Mesenchymal stem cell (in vitro differentiated cells and primary cell): Measurements from ENCODE around the gene C10orf67.

Experiments used
- DNase-seq: peaks from one replicate; pipeline ENCODE4 v3.0.0-alpha.2; 2013
- H2AFZ ChIP-seq: one replicate; pipeline ENCODE4 v1.6.1; 2013; ENCODE audit warnings: low read depth, mild to moderate bottlenecking, control low read depth, inconsistent platforms, low read length, moderate library complexity
- H2AK5ac ChIP-seq: 2 replicates; pipeline ENCODE4 v1.6.1; 2013; ENCODE audit warnings: low read length, moderate library complexity, mild to moderate bottlenecking, inconsistent platforms; ENCODE audit not compliant: severe bottlenecking
- H2BK120ac ChIP-seq: one replicate; pipeline ENCODE4 v1.6.1; 2013; ENCODE audit warnings: low read depth, mild to moderate bottlenecking, inconsistent platforms, low read length, moderate library complexity
- H2BK12ac ChIP-seq, 2 experiments: one replicate each; pipeline ENCODE4 v1.6.1; 2013; ENCODE audit warnings: inconsistent platforms in 2 of 2, low read length in 2 of 2, mild to moderate bottlenecking in 2 of 2, moderate library complexity in 2 of 2, control low read depth in 1 of 2
- H2BK15ac ChIP-seq: one replicate; pipeline ENCODE4 v1.6.1; 2013; ENCODE audit warnings: mild to moderate bottlenecking, low read depth, inconsistent platforms; ENCODE audit not compliant: poor library complexity, severe bottlenecking
- H2BK5ac ChIP-seq: 2 replicates; pipeline ENCODE4 v1.6.1; 2013; ENCODE audit warnings: low read depth, mild to moderate bottlenecking, low read length, control low read depth, inconsistent platforms; ENCODE audit not compliant: poor library complexity, severe bottlenecking
- H3K14ac ChIP-seq, 2 experiments: one replicate each; pipeline ENCODE4 v1.6.1; 2013; ENCODE audit warnings: inconsistent platforms in 2 of 2, low read length in 2 of 2, control low read depth in 1 of 2, mild to moderate bottlenecking in 1 of 2, moderate library complexity in 1 of 2
- H3K18ac ChIP-seq, 2 experiments: one replicate each; pipeline ENCODE4 v1.6.1; 2013; ENCODE audit warnings: inconsistent platforms in 2 of 2, low read length in 2 of 2, control low read depth in 1 of 2, low read depth in 1 of 2, mild to moderate bottlenecking in 1 of 2
- H3K23ac ChIP-seq, 2 experiments: one replicate each; pipeline ENCODE4 v1.6.1; 2013; ENCODE audit warnings: inconsistent platforms in 2 of 2, low read length in 2 of 2, mild to moderate bottlenecking in 2 of 2, moderate library complexity in 2 of 2, control low read depth in 1 of 2
- H3K27ac ChIP-seq: 2 replicates; pipeline ENCODE4 v1.5.1; 2013; ENCODE audit warnings: mild to moderate bottlenecking, moderate library complexity, low read length, control low read depth, inconsistent platforms; ENCODE audit not compliant: poor library complexity, severe bottlenecking
- H3K27me3 ChIP-seq, 2 experiments: 2 replicates each; pipeline versions ENCODE4 v1.6.1 to v1.7.0; 2013; ENCODE audit warnings: low read length in 2 of 2, mild to moderate bottlenecking in 2 of 2, moderate library complexity in 2 of 2, control low read depth in 1 of 2, inconsistent platforms in 1 of 2; ENCODE audit not compliant: control insufficient read depth in 1 of 2, insufficient read depth in 1 of 2
- H3K36me3 ChIP-seq, 2 experiments: 2 replicates each; pipeline versions ENCODE4 v1.6.1 to v1.7.0; 2013; ENCODE audit warnings: low read length in 2 of 2, control low read depth in 1 of 2, inconsistent platforms in 1 of 2, low read depth in 1 of 2, mild to moderate bottlenecking in 1 of 2; ENCODE audit not compliant: insufficient read depth in 2 of 2, control insufficient read depth in 1 of 2
- H3K4ac ChIP-seq, 2 experiments: one replicate each; pipeline ENCODE4 v1.6.1; 2013; ENCODE audit warnings: inconsistent platforms in 2 of 2, low read length in 2 of 2, mild to moderate bottlenecking in 2 of 2, moderate library complexity in 2 of 2, control low read depth in 1 of 2, low read depth in 1 of 2
- H3K4me1 ChIP-seq: 2 replicates; pipeline ENCODE4 v1.6.1; 2013; ENCODE audit warnings: low read depth, low read length, control low read depth; ENCODE audit not compliant: control insufficient read depth, insufficient read depth
- H3K4me2 ChIP-seq: 2 replicates; pipeline ENCODE4 v1.6.1; 2013; ENCODE audit warnings: low read length, mild to moderate bottlenecking, inconsistent platforms; ENCODE audit not compliant: poor library complexity, severe bottlenecking
- H3K4me3 ChIP-seq, 2 experiments: 2 replicates each; pipeline versions ENCODE4 v1.5.1 to v1.7.0; 2013; ENCODE audit warnings: low read length in 2 of 2, mild to moderate bottlenecking in 2 of 2, control low read depth in 1 of 2, low read depth in 1 of 2; ENCODE audit not compliant: insufficient read depth in 1 of 2
- H3K79me1 ChIP-seq: replicated peaks from 2 replicates; pipeline ENCODE4 v1.6.1; 2013; ENCODE audit warnings: mild to moderate bottlenecking, control low read depth, low read length, inconsistent platforms; ENCODE audit not compliant: poor library complexity, severe bottlenecking
- H3K9ac ChIP-seq: 2 replicates; pipeline ENCODE4 v1.7.0; 2013; ENCODE audit warnings: mild to moderate bottlenecking, low read length, moderate library complexity
- H3K9me3 ChIP-seq: 2 replicates; pipeline ENCODE4 v1.7.0; 2013; ENCODE audit warnings: mild to moderate bottlenecking, low read length; ENCODE audit not compliant: control insufficient read depth
- H4K8ac ChIP-seq: one replicate; pipeline ENCODE4 v1.6.1; 2013; ENCODE audit warnings: inconsistent platforms, mild to moderate bottlenecking, low read length, moderate library complexity
- H4K91ac ChIP-seq: one replicate; pipeline ENCODE4 v1.6.1; 2013; ENCODE audit warnings: mild to moderate bottlenecking, low read length, inconsistent platforms
- whole genome bisulfite sequencing: methylation state at CpG from one replicate; pipeline ENCODE4 v1.1.7; 2013; ENCODE audit warnings: mixed read lengths; 5-methylcytosine and 5-hydroxymethylcytosine counted together

C10orf67 gene

GRCh38 chr10:23193435-23194074 is 151.0 kb downstream of the C10orf67 start:
- Histone ChIP-seq H3K18ac (no peak overlapping the region), H3K23ac (no peak overlapping the region), H3K14ac (no peak overlapping the region), H4K91ac (no peak overlapping the region), H2AK5ac (no peak overlapping the region), H2BK12ac (no peak overlapping the region), H3K9me3 (no peaks in the 10 kb centered on the region), H3K4ac (no peak overlapping the region), H3K36me3 (no peaks in the 10 kb centered on the region), H3K4me2 (no peak overlapping the region), H2AFZ (no peak overlapping the region), H3K79me1 (no peaks in the 10 kb centered on the region), H2BK5ac (no peak overlapping the region), H3K4me3 (no peak overlapping the region), H3K4me1 (peaks cover 24% of the 10 kb centered on the region), H2BK120ac (no peak overlapping the region), H3K27me3 (peaks cover 90 to 91% of the 10 kb centered on the region in 2 experiments), H3K27ac (no peak overlapping the region), H4K8ac (no peak overlapping the region), H3K9ac (no peak overlapping the region), H2BK15ac (no peak overlapping the region)
- no peak for DNase-seq
- 8% methylated on average over 12 of the region's 19 CpGs for WGBS

GRCh38 chr10:23192712-23193434 is 151.7 kb downstream of the C10orf67 start:
- H3K27ac ChIP-seq = no peak overlapping the region
- no peak for DNase-seq
- H3K18ac ChIP-seq = no peak overlapping the region
- no peak overlapping the region for H3K14ac ChIP-seq
- H4K8ac ChIP-seq = no peak overlapping the region
- H3K36me3 ChIP-seq = no peaks in the 10 kb centered on the region
- H3K23ac ChIP-seq = peak overlapping the region in 1 of 2 experiments; percentile 43
- no peak overlapping the region for H3K4ac ChIP-seq
- H2BK15ac ChIP-seq = no peak overlapping the region
- H2BK120ac ChIP-seq = no peak overlapping the region
- H3K9me3 ChIP-seq = no peaks in the 10 kb centered on the region
- H3K79me1 ChIP-seq = no peaks in the 10 kb centered on the region
- peaks cover 90 to 91% of the 10 kb centered on the region in 2 experiments for H3K27me3 ChIP-seq
- no peak overlapping the region for H2AFZ ChIP-seq
- H4K91ac ChIP-seq = no peak overlapping the region
- no peak overlapping the region for H2BK5ac ChIP-seq
- no peak overlapping the region for H3K4me2 ChIP-seq
- no peak overlapping the region for H3K9ac ChIP-seq
- no peak overlapping the region for H2AK5ac ChIP-seq
- no peak overlapping the region for H3K4me3 ChIP-seq
- WGBS = 2% methylated on average over 73 of the region's 100 CpGs
- no peak overlapping the region for H2BK12ac ChIP-seq
- H3K4me1 ChIP-seq = peaks cover 24% of the 10 kb centered on the region

GRCh38 chr10:23191764-23192711 is 152.6 kb downstream of the C10orf67 start, which contains the start of gene PTF1A:
PTF1A (plus strand) TSS chr10:23192312; CDS start chr10:23192531, 219 bp downstream.
- 2% methylated on average over 63 of the region's 107 CpGs for WGBS
- H2BK120ac ChIP-seq = no peak within 1 kb of the TSS
- peaks cover 26% of the 10 kb centered on the region for H3K4me1 ChIP-seq
- no peak within 1 kb of the TSS for H3K9ac ChIP-seq
- H3K27ac ChIP-seq = no peak within 1 kb of the TSS
- no peak within 1 kb of the TSS for H3K14ac ChIP-seq
- H3K36me3 ChIP-seq = no peaks in the 10 kb centered on the region
- H3K23ac ChIP-seq = peak within 1 kb of the TSS in 1 of 2 experiments; percentile 43
- H2BK5ac ChIP-seq = no peak within 1 kb of the TSS
- H3K79me1 ChIP-seq = no peaks in the 10 kb centered on the region
- H2AFZ ChIP-seq = no peak within 1 kb of the TSS
- H2AK5ac ChIP-seq = no peak within 1 kb of the TSS
- no peak within 1 kb of the TSS for H2BK15ac ChIP-seq
- no peak within 1 kb of the TSS for H3K18ac ChIP-seq
- H2BK12ac ChIP-seq = no peak within 1 kb of the TSS
- no peaks in the 10 kb centered on the region for H3K9me3 ChIP-seq
- no peak within 1 kb of the TSS for H3K4ac ChIP-seq
- no peak within 1 kb of the TSS for H3K4me3 ChIP-seq
- no peak within 1 kb of the TSS for H4K91ac ChIP-seq
- peaks cover 86 to 90% of the 10 kb centered on the region in 2 experiments for H3K27me3 ChIP-seq
- no peak for DNase-seq
- H3K4me2 ChIP-seq = peak within 1 kb of the TSS; percentile 8
- H4K8ac ChIP-seq = no peak within 1 kb of the TSS
